Endodermal cell (in vitro differentiated cells): ENCODE data around the gene ANKUB1. TPM values are rescaled to one million over a fixed set of nuclear protein-coding genes. Genes with fewer than 3 reads are reported as not detected.

Experiments
- DNase-seq: peaks from one replicate; pipeline ENCODE4 v3.0.0-alpha.2; 2017
- H3K27ac ChIP-seq: 2 replicates; pipeline ENCODE4 v1.5.1; 2013; ENCODE audit warnings: mild to moderate bottlenecking, low read depth, low read length, moderate library complexity
- H3K27me3 ChIP-seq: 2 replicates; pipeline ENCODE4 v1.6.1; 2013; ENCODE audit warnings: mild to moderate bottlenecking, low read length, moderate library complexity; ENCODE audit not compliant: insufficient read depth, control insufficient read depth, poor library complexity, severe bottlenecking
- H3K36me3 ChIP-seq: 2 replicates; pipeline ENCODE4 v1.7.0; 2013; ENCODE audit warnings: mild to moderate bottlenecking, low read length, moderate library complexity; ENCODE audit not compliant: control insufficient read depth, insufficient read depth
- H3K4me1 ChIP-seq: one replicate; pipeline ENCODE4 v1.7.0; 2013; ENCODE audit warnings: low read length; ENCODE audit not compliant: control insufficient read depth, insufficient read depth
- H3K4me3 ChIP-seq: 2 replicates; pipeline ENCODE4 v1.5.1; 2013; ENCODE audit warnings: mild to moderate bottlenecking, low read length, moderate library complexity
- H3K9ac ChIP-seq: 2 replicates; pipeline ENCODE4 v1.6.1; 2013; ENCODE audit warnings: mild to moderate bottlenecking, low read length, moderate library complexity; ENCODE audit not compliant: poor library complexity, severe bottlenecking; ENCODE audit errors: extremely low read depth
- H3K9me3 ChIP-seq: 2 replicates; pipeline ENCODE4 v1.6.1; 2013; ENCODE audit warnings: mild to moderate bottlenecking, low read length, moderate library complexity; ENCODE audit not compliant: control insufficient read depth
- H3K27ac Mint-ChIP-seq: 2 replicates; pipeline ENCODE4 v1.8.0; 2020; ENCODE audit warnings: mixed read lengths
- H3K27me3 Mint-ChIP-seq: 2 replicates; pipeline ENCODE4 v1.8.0; 2021; ENCODE audit warnings: mild to moderate bottlenecking, mixed read lengths; ENCODE audit not compliant: insufficient read depth
- H3K36me3 Mint-ChIP-seq: 2 replicates; pipeline ENCODE4 v1.8.0; 2020; ENCODE audit warnings: low read depth, mixed read lengths
- H3K4me1 Mint-ChIP-seq: 2 replicates; pipeline ENCODE4 v1.8.0; 2020; ENCODE audit warnings: mixed read lengths
- H3K4me3 Mint-ChIP-seq: 2 replicates; pipeline ENCODE4 v1.8.0; 2020; ENCODE audit warnings: mild to moderate bottlenecking, moderate library complexity, mixed read lengths
- H3K9me3 Mint-ChIP-seq: 2 replicates; pipeline ENCODE4 v1.8.0; 2020; ENCODE audit warnings: mild to moderate bottlenecking, mixed read lengths
- CTCF ChIP-seq: fragments of 200-600 bp; sonication (generic); conservative IDR thresholded peaks from 2 replicates; pipeline ENCODE4 v1.5.0; 2021; ENCODE audit warnings: antibody characterized with exemption, mild to moderate bottlenecking
- WGBS, 2 experiments: methylation state at CpG; one replicate each; pipeline versions ENCODE4 v1.1.5 to v1.1.7; 2013; ENCODE audit warnings: missing lambda C conversion rate in 2 of 2, mixed read lengths in 1 of 2; ENCODE audit not compliant: insufficient coverage in 1 of 2, insufficient read length in 1 of 2; 5-methylcytosine and 5-hydroxymethylcytosine counted together
- total RNA-seq, 2 donors: library from RNA; stranded (reverse); fragmentation: NEBNext Ultra II Directional in 1 of 2; extraction: Animal tissue kit (Norgen Biotek cat#: 25700) in 1 of 2; gene quantifications; 2 replicates in 1 of 2; 3 replicates in 1 of 2; pipeline ENCODE4 v1.2.1, GENCODE V29; 2021

Gene ANKUB1
- total RNA-seq, 2 donors from 2014 or later: not detected

DNA sequence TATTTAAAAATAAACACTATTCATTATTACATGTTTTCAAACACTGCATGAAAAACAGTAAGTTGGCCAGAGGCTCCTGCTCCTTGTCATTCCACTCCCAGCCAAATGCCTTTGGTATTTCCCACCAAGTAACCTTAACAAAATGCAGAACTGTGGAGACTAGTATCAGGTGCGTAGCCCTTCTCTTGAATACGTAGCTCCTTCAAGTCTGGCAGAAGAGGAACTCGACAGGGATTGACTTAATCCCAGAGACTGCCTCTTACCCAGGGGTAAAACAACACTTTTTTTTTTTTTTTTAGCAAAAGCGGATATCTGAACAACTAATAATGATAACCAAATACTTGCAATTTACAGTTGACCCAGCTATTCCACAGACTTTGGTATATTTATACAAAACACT lies 40.8 kb downstream of the ANKUB1 start:
- 8 to 16% methylated on average over 2 to 4 of the region's 4 CpGs for whole genome bisulfite sequencing, 2 experiments
- no peak for TF ChIP-seq CTCF
- Histone ChIP-seq H3K36me3 (peaks cover 46% of the 10 kb centered on the region), H3K4me1 (peaks cover 2% of the 10 kb centered on the region), H3K4me3 (peak overlapping the region; percentile 98), H3K27ac (no peak overlapping the region), H3K9ac (peak overlapping the region; percentile 81), H3K27me3 (no peaks in the 10 kb centered on the region), H3K9me3 (no peaks in the 10 kb centered on the region)
- H3K36me3 Mint-ChIP-seq: peaks cover 38% of the 10 kb centered on the region
- peak overlapping the region; percentile 95 for H3K4me3 Mint-ChIP-seq
- H3K27me3 Mint-ChIP-seq: no peaks in the 10 kb centered on the region
- H3K4me1 Mint-ChIP-seq: peaks cover 26% of the 10 kb centered on the region
- peak overlapping the region; percentile 99 for H3K27ac Mint-ChIP-seq
- no peaks in the 10 kb centered on the region for H3K9me3 Mint-ChIP-seq
- no peak for DNase-seq

DNA sequence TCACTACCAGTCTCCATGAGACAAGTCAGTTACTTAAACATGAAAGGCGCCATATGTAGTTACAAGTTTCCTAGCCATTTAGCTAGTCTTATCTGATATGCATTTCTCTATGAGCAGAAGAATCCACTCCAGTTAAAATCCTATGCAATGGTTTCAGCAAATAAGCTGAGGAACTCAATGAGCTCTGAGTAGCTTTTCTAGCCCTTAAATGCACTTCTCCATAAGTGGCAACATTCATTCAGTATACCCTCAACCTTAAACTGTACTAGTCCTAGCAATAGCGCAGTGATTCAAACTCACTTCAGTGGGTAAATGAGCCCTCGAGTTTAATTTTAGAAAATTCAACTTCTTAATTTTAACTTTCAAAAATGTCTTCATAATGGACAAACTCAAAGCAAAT lies 47.7 kb downstream of the ANKUB1 start:
- peaks cover 68% of the 10 kb centered on the region for H3K36me3 Mint-ChIP-seq
- H3K27ac ChIP-seq: no peak overlapping the region

GRCh38 chr3:149744151-149744550 lies 48.2 kb downstream of the ANKUB1 start:
- peaks cover 8% of the 10 kb centered on the region for H3K4me1 Mint-ChIP-seq
- no peak overlapping the region for H3K27ac Mint-ChIP-seq
- Histone ChIP-seq H3K27me3 (no peaks in the 10 kb centered on the region), H3K36me3 (peaks cover 98% of the 10 kb centered on the region), H3K9ac (no peak overlapping the region), H3K27ac (no peak overlapping the region), H3K9me3 (no peaks in the 10 kb centered on the region), H3K4me3 (no peak overlapping the region), H3K4me1 (no peaks in the 10 kb centered on the region)
- peaks cover 65% of the 10 kb centered on the region for H3K36me3 Mint-ChIP-seq
- H3K4me3 Mint-ChIP-seq: no peak overlapping the region
- H3K9me3 Mint-ChIP-seq: no peaks in the 10 kb centered on the region
- no peak for DNase-seq
- no peak for TF ChIP-seq CTCF
- H3K27me3 Mint-ChIP-seq: no peaks in the 10 kb centered on the region

More for the DNA sequence above, 47.7 kb downstream of the ANKUB1 start:
- Histone ChIP-seq H3K36me3 (peaks cover 98% of the 10 kb centered on the region), H3K4me3 (no peak overlapping the region), H3K4me1 (no peaks in the 10 kb centered on the region), H3K9ac (no peak overlapping the region), H3K27me3 (no peaks in the 10 kb centered on the region), H3K9me3 (no peaks in the 10 kb centered on the region)
- H3K4me3 Mint-ChIP-seq: no peak overlapping the region
- H3K27ac Mint-ChIP-seq: no peak overlapping the region
- H3K9me3 Mint-ChIP-seq: no peaks in the 10 kb centered on the region
- WGBS, 2 experiments: 86 to 94% methylated on average over 3 of the region's 3 CpGs
- peaks cover 7% of the 10 kb centered on the region for H3K4me1 Mint-ChIP-seq
- H3K27me3 Mint-ChIP-seq: no peaks in the 10 kb centered on the region
- TF ChIP-seq CTCF: no peak
- no peak for DNase-seq
